HCT116 (cell line): Measurements from ENCODE around the gene CACNA1E. TPM values are rescaled to one million over a fixed set of nuclear protein-coding genes. Genes with fewer than 3 reads are reported as not detected.

Experiments
- ATAC-seq: fragments of 200-7000 bp; cut with Tn5 transposase; 2 replicates; pipeline ENCODE4 v1.9.1; 2020; ENCODE audit warnings: mild to moderate bottlenecking, moderate library complexity
- BruUV-seq: library from RNA; stranded (reverse); fragments of 400-500 nt; replicated peaks from 2 replicates; lab custom pipeline; 2021; lab: Mats Ljungman, UMichigan
- CTCF ChIA-PET: fragments of 300-600 bp; sonication (Branson Sonifier 250); formaldehyde crosslinking; loops from one replicate; lab custom pipeline; 2021; ENCODE audit warnings: antibody characterized with exemption; lab: Charles Lee
- POLR2A ChIA-PET: fragments of 300-600, 350-600 bp; sonication (Branson Sonifier 250); formaldehyde crosslinking; loops from one replicate; lab custom pipeline; 2021; ENCODE audit warnings: antibody characterized with exemption; lab: Charles Lee
- RAD21 ChIA-PET, 2 experiments: fragments of 300-600 bp; sonication (Branson Sonifier 250); formaldehyde crosslinking; loops; one replicate each; lab custom pipeline; 2023; ENCODE audit warnings: low total read pairs in 2 of 2; ENCODE audit not compliant: uncharacterized antibody in 2 of 2, unreplicated experiment in 2 of 2, low non-redundant PET in 1 of 2; lab: Charles Lee
- DNase-seq: peaks from one replicate; pipeline ENCODE4 v3.0.0-alpha.2; 2010; ENCODE audit warnings: low read depth, low spot score
- H2AFZ ChIP-seq: fragments of 200-600 bp; shearing (Covaris generic), sonication (generic); 2 replicates; pipeline ENCODE4 v1.6.1; 2017; ENCODE audit warnings: low read depth, mixed run types, mixed read lengths, antibody characterized with exemption, low read length; ENCODE audit not compliant: poor library complexity, severe bottlenecking
- H3K27ac ChIP-seq: 2 replicates; pipeline ENCODE4 v1.5.1; 2012; ENCODE audit warnings: low read depth, low read length
- H3K27me3 ChIP-seq: fragments of 200-600 bp; sonication (generic); 2 replicates; pipeline ENCODE4 v1.6.1; 2016; ENCODE audit warnings: mixed run types, low read length, mixed read lengths; ENCODE audit not compliant: insufficient read depth
- H3K36me3 ChIP-seq, 2 experiments: fragments of 200-500 bp in 1 of 2; fragments of 200-600 bp in 1 of 2; sonication (Bioruptor generic) in 1 of 2; sonication (generic) in 1 of 2; 2 replicates each; pipeline versions ENCODE4 v1.5.1 to v1.6.1; 2014 to 2016; ENCODE audit warnings: low read length in 2 of 2, inconsistent platforms in 1 of 2, mixed read lengths in 1 of 2, mixed run types in 1 of 2; ENCODE audit not compliant: insufficient read depth in 2 of 2, control insufficient read depth in 1 of 2
- H3K4me1 ChIP-seq, 2 experiments: fragments of 200-600 bp in 1 of 2; sonication (generic) in 1 of 2; 2 replicates each; pipeline versions ENCODE4 v1.5.1 to v1.6.1; 2012 to 2017; ENCODE audit warnings: low read length in 2 of 2, inconsistent platforms in 1 of 2, mild to moderate bottlenecking in 1 of 2, mixed read lengths in 1 of 2, mixed run types in 1 of 2, moderate library complexity in 1 of 2; ENCODE audit not compliant: insufficient read depth in 2 of 2, control insufficient read depth in 1 of 2
- H3K4me2 ChIP-seq: fragments of 200-600 bp; sonication (generic); 2 replicates; pipeline ENCODE4 v1.6.1; 2017; ENCODE audit warnings: mixed run types, low read length, mixed read lengths
- H3K4me3 ChIP-seq, 2 experiments: fragments of 200-600 bp in 1 of 2; sonication (generic) in 1 of 2; replicated peaks in 1 of 2; 2 replicates each; pipeline ENCODE4 v1.5.1; 2011 to 2016; ENCODE audit warnings: low read length in 2 of 2, control low read depth in 1 of 2, low read depth in 1 of 2, mild to moderate bottlenecking in 1 of 2, mixed read lengths in 1 of 2, mixed run types in 1 of 2
- H3K79me2 ChIP-seq: fragments of 200-600 bp; sonication (generic); 2 replicates; pipeline ENCODE4 v1.6.1; 2017; ENCODE audit warnings: mild to moderate bottlenecking, mixed run types, low read length, moderate library complexity, mixed read lengths; ENCODE audit not compliant: insufficient read depth
- H3K9ac ChIP-seq: fragments of 200-600 bp; sonication (generic); 2 replicates; pipeline ENCODE4 v1.6.1; 2016; ENCODE audit warnings: low read length, mixed read lengths
- H3K9me2 ChIP-seq: fragments of 200-600 bp; sonication (generic), shearing (Covaris generic); 2 replicates; pipeline ENCODE4 v1.6.1; 2017; ENCODE audit warnings: mixed run types, mild to moderate bottlenecking, moderate library complexity; ENCODE audit not compliant: insufficient read depth
- H3K9me3 ChIP-seq, 2 experiments: fragments of 200-500 bp in 1 of 2; fragments of 200-600 bp in 1 of 2; sonication (Bioruptor generic) in 1 of 2; sonication (generic) in 1 of 2; 2 replicates each; pipeline ENCODE4 v1.6.1; 2014 to 2017; ENCODE audit warnings: low read length in 2 of 2, mixed read lengths in 2 of 2, inconsistent platforms in 1 of 2, low read depth in 1 of 2, mild to moderate bottlenecking in 1 of 2, mixed run types in 1 of 2, moderate library complexity in 1 of 2; ENCODE audit not compliant: control insufficient read depth in 1 of 2, insufficient read depth in 1 of 2
- H4K20me1 ChIP-seq: fragments of 200-600 bp; sonication (generic), shearing (Covaris generic); 2 replicates; pipeline ENCODE4 v1.6.1; 2017; ENCODE audit warnings: mixed run types, mild to moderate bottlenecking, moderate library complexity; ENCODE audit not compliant: insufficient read depth
- CBX3 ChIP-seq: IDR thresholded peaks from 2 replicates; pipeline ENCODE4 v1.6.1; 2012; ENCODE audit warnings: low read depth
- EGR1 ChIP-seq: IDR thresholded peaks from 2 replicates; pipeline ENCODE4 v1.6.1; 2012; ENCODE audit warnings: low read depth
- FOSL1 ChIP-seq: IDR thresholded peaks from 2 replicates; pipeline ENCODE4 v1.6.1; 2012; ENCODE audit warnings: low read depth
- POLR2AphosphoS5 ChIP-seq: IDR thresholded peaks from 2 replicates; pipeline ENCODE4 v1.6.1; 2011; ENCODE audit warnings: mild to moderate bottlenecking, low read depth, low read length, moderate library complexity
- RAD21 ChIP-seq: IDR thresholded peaks from 2 replicates; pipeline ENCODE4 v1.6.1; 2012; ENCODE audit warnings: low read depth, mild to moderate bottlenecking
- SIN3A ChIP-seq: IDR thresholded peaks from 2 replicates; pipeline ENCODE4 v1.6.1; 2012; ENCODE audit warnings: low read depth
- TCF7L2 ChIP-seq: IDR thresholded peaks from 2 replicates; pipeline ENCODE4 v1.7.0; 2011; ENCODE audit warnings: borderline replicate concordance, inconsistent platforms; ENCODE audit not compliant: insufficient read depth, insufficient read length; ENCODE audit errors: extremely low read depth
- YY1 ChIP-seq: IDR thresholded peaks from 2 replicates; pipeline ENCODE4 v1.6.1; 2011; ENCODE audit warnings: low read length, low read depth, moderate library complexity, mild to moderate bottlenecking; ENCODE audit not compliant: insufficient replicate concordance; ENCODE audit errors: extremely low read depth
- ZNF274 ChIP-seq: fragments of 200-500 bp; sonication (Bioruptor generic); IDR thresholded peaks from 2 replicates; pipeline ENCODE4 v1.6.1; 2014; ENCODE audit warnings: mild to moderate bottlenecking, low read depth, low read length, inconsistent platforms
- intact Hi-C: fragments of 100-400 bp; cut with micrococcal nuclease; formaldehyde crosslinking; loops from 2 replicates; pipeline ENCODE4 v1.10.0; 2022
- total RNA-seq: library from RNA; stranded (reverse); gene quantifications from one replicate; pipeline ENCODE4 v1.2.1, GENCODE V29; 2021; ENCODE audit not compliant: unreplicated experiment
- TF ChIP-seq, protein P1 (sequence below): IDR thresholded peaks from 2 replicates; pipeline ENCODE4 v1.6.1; 2011; ENCODE audit warnings: mild to moderate bottlenecking, low read length, moderate library complexity; ENCODE audit not compliant: insufficient replicate concordance; ENCODE audit errors: extremely low read depth
- TF ChIP-seq, protein P2 (sequence below): IDR thresholded peaks from 2 replicates; pipeline ENCODE4 v1.6.1; 2012; ENCODE audit warnings: low read depth

CACNA1E gene
- total RNA-seq, 1 experiment from 2014 or later, result 0.02 TPM

DNA sequence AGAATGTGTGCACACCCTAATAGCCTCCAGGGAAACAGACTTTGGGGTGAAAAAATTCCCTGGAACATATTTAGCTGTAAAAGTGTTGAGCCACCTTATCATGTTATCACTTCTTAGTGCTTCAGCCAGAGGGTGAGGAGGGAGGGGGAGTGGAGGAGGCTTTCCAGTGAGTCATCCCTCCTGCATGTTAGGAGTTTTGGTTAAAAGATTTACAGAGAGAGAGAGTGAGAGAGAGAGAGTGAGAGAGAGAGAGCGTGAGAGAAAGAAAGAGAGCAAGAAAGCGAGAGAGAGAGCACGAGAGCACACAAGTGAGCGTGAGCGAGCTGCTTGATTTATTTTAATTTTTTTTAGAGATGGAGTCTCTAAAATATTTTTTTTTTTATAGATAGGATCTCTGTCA lies 13.5 kb upstream of the CACNA1E start:
- Histone ChIP-seq H3K36me3 (no peaks in the 10 kb centered on the region), H4K20me1 (no peaks in the 10 kb centered on the region), H3K9me3 (no peaks in the 10 kb centered on the region), H3K4me2 (no peak overlapping the region), H3K27ac (no peak overlapping the region)
- DNase-seq, result no peak
- RAD21 ChIA-PET, result no interaction called here
- TF ChIP-seq ZNF274, result no peak
- no peak for TF ChIP-seq RAD21
- TF ChIP-seq, protein P1, sequence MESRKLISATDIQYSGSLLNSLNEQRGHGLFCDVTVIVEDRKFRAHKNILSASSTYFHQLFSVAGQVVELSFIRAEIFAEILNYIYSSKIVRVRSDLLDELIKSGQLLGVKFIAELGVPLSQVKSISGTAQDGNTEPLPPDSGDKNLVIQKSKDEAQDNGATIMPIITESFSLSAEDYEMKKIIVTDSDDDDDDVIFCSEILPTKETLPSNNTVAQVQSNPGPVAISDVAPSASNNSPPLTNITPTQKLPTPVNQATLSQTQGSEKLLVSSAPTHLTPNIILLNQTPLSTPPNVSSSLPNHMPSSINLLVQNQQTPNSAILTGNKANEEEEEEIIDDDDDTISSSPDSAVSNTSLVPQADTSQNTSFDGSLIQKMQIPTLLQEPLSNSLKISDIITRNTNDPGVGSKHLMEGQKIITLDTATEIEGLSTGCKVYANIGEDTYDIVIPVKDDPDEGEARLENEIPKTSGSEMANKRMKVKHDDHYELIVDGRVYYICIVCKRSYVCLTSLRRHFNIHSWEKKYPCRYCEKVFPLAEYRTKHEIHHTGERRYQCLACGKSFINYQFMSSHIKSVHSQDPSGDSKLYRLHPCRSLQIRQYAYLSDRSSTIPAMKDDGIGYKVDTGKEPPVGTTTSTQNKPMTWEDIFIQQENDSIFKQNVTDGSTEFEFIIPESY, result no peak
- TF ChIP-seq FOSL1, result no peak
- TF ChIP-seq TCF7L2, result no peak
- TF ChIP-seq POLR2AphosphoS5, result no peak
- TF ChIP-seq, protein P2, sequence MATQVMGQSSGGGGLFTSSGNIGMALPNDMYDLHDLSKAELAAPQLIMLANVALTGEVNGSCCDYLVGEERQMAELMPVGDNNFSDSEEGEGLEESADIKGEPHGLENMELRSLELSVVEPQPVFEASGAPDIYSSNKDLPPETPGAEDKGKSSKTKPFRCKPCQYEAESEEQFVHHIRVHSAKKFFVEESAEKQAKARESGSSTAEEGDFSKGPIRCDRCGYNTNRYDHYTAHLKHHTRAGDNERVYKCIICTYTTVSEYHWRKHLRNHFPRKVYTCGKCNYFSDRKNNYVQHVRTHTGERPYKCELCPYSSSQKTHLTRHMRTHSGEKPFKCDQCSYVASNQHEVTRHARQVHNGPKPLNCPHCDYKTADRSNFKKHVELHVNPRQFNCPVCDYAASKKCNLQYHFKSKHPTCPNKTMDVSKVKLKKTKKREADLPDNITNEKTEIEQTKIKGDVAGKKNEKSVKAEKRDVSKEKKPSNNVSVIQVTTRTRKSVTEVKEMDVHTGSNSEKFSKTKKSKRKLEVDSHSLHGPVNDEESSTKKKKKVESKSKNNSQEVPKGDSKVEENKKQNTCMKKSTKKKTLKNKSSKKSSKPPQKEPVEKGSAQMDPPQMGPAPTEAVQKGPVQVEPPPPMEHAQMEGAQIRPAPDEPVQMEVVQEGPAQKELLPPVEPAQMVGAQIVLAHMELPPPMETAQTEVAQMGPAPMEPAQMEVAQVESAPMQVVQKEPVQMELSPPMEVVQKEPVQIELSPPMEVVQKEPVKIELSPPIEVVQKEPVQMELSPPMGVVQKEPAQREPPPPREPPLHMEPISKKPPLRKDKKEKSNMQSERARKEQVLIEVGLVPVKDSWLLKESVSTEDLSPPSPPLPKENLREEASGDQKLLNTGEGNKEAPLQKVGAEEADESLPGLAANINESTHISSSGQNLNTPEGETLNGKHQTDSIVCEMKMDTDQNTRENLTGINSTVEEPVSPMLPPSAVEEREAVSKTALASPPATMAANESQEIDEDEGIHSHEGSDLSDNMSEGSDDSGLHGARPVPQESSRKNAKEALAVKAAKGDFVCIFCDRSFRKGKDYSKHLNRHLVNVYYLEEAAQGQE, result no peak
- TF ChIP-seq EGR1, result no peak
- TF ChIP-seq SIN3A, result no peak
- TF ChIP-seq CBX3, result no peak
- TF ChIP-seq YY1, result no peak
- TF ChIP-seq, all 23 proteins: peak for 0
- no peaks in the 10 kb centered on the region for H3K4me1 ChIP-seq
- H3K4me3 ChIP-seq, result no peak overlapping the region
- peak; percentile 60 for ATAC-seq
- intact Hi-C loops, result no loop called here
- no peaks in the 10 kb centered on the region for H3K79me2 ChIP-seq
- no TSS peak for BruUV-seq
- CTCF ChIA-PET, result interaction anchor here (1.7 to 1.8 kb wide), 2 partner anchors 9 to 467 kb away, joined by 5 to 7 read pairs; no protein-coding TSS in a partner anchor
- no peak overlapping the region for H3K9ac ChIP-seq
- H3K9me2 ChIP-seq, result no peaks in the 10 kb centered on the region
- peaks cover 28% of the 10 kb centered on the region for H3K27me3 ChIP-seq
- H2AFZ ChIP-seq, result no peak overlapping the region
- POLR2A ChIA-PET, result no interaction called here
